Activated naive CD4-positive, alpha-beta T cell treated with anti-CD3 and anti-CD28 coated beads, Interleukin-2, amount 50 U/mL, for 16 hours (primary cell): ENCODE measurements around the gene TSPY2.
"Not testable (repeated sequence)": the region's sequence is repeated elsewhere in the genome, so short reads cannot be mapped to it uniquely, and the experiment has no call there.

ENCODE experiments used
- DNase-seq: peaks from one replicate; pipeline ENCODE4 v3.0.0-alpha.2; 2020

Gene TSPY2, protein sequence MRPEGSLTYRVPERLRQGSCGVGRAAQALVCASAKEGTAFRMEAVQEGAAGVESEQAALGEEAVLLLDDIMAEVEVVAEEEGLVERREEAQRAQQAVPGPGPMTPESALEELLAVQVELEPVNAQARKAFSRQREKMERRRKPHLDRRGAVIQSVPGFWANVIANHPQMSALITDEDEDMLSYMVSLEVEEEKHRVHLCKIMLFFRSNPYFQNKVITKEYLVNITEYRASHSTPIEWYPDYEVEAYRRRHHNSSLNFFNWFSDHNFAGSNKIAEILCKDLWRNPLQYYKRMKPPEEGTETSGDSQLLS

GRCh38 chrY:6245923-6246322 lies at the start of gene TSPY2:
TSPY2 (plus strand) TSS chrY:6246223; CDS start chrY:6246269, 46 bp downstream.
- DNase-seq = not testable (repeated sequence)

GRCh38 chrY:6209565-6209964 lies 36.5 kb upstream of the TSPY2 start:
- not testable (repeated sequence) for DNase-seq

GRCh38 chrY:6217045-6217444 lies 29.0 kb upstream of the TSPY2 start:
- DNase-seq = not testable (repeated sequence)

DNA sequence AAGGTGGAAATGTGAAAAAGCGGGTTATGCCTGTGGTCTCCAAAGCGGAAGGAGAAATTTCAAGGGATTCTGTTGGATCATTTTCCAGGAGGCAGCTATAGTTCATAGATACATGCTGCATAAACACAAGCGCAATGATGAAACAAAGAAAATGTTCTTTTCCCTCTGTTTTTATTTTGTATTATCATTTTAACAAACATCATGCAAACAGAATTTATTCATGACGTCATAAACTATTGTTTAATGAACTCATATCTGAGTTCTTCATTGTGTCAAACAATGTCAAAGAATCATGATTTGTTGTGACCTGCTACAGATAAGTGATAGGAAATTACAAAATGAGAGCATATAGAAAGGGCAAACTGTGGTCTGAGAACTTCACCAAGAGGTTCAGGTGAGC lies 23.8 kb downstream of the TSPY2 start:
- DNase-seq = not testable (repeated sequence)
